Immature natural killer cell (primary cell): ENCODE measurements around the gene RASSF5. TPM values are rescaled to one million over a fixed set of nuclear protein-coding genes. Genes with fewer than 3 reads are reported as not detected.

Experiments
- DNase-seq, 3 donors: peaks; one replicate each; pipeline ENCODE4 v3.0.0; 2022; ENCODE audit warnings: mixed read lengths in 1 of 3
- H3K27ac Mint-ChIP-seq, 6 donors: one replicate each; pipeline ENCODE4 v1.8.0; 2020; ENCODE audit warnings: mixed read lengths in 6 of 6, mild to moderate bottlenecking in 5 of 6, inconsistent platforms in 4 of 6, moderate library complexity in 3 of 6
- H3K27me3 Mint-ChIP-seq, 3 donors: one replicate each; pipeline ENCODE4 v1.8.0; 2020 to 2021; ENCODE audit warnings: low read depth in 3 of 3, mild to moderate bottlenecking in 3 of 3, mixed read lengths in 3 of 3, moderate library complexity in 3 of 3, inconsistent platforms in 1 of 3
- H3K36me3 Mint-ChIP-seq, 3 donors: one replicate each; pipeline ENCODE4 v1.8.0; 2020; ENCODE audit warnings: mixed read lengths in 3 of 3, inconsistent platforms in 2 of 3, mild to moderate bottlenecking in 2 of 3
- H3K4me1 Mint-ChIP-seq, 2 donors: one replicate each; pipeline ENCODE4 v1.8.0; 2020; ENCODE audit warnings: inconsistent platforms in 2 of 2, mild to moderate bottlenecking in 2 of 2, mixed read lengths in 2 of 2, moderate library complexity in 1 of 2
- H3K4me3 Mint-ChIP-seq, 5 donors: one replicate each; pipeline ENCODE4 v1.8.0; 2020; ENCODE audit warnings: mild to moderate bottlenecking in 5 of 5, mixed read lengths in 5 of 5, inconsistent platforms in 3 of 5, moderate library complexity in 3 of 5
- H3K9me3 Mint-ChIP-seq, 6 donors: one replicate each; pipeline ENCODE4 v1.8.0; 2020; ENCODE audit warnings: mild to moderate bottlenecking in 6 of 6, mixed read lengths in 6 of 6, inconsistent platforms in 4 of 6, moderate library complexity in 3 of 6
- polyA plus RNA-seq, 3 donors: library from polyadenylated mRNA; unstranded; fragments of 300-500 nt; fragmentation: Illumina TruSeq; gene quantifications; one replicate each; pipeline ENCODE4 v1.2.3, GENCODE V29; 2021

RASSF5 gene
- polyA plus RNA-seq, 3 donors from 2014 or later: 218 to 459 (median 310) TPM

DNA sequence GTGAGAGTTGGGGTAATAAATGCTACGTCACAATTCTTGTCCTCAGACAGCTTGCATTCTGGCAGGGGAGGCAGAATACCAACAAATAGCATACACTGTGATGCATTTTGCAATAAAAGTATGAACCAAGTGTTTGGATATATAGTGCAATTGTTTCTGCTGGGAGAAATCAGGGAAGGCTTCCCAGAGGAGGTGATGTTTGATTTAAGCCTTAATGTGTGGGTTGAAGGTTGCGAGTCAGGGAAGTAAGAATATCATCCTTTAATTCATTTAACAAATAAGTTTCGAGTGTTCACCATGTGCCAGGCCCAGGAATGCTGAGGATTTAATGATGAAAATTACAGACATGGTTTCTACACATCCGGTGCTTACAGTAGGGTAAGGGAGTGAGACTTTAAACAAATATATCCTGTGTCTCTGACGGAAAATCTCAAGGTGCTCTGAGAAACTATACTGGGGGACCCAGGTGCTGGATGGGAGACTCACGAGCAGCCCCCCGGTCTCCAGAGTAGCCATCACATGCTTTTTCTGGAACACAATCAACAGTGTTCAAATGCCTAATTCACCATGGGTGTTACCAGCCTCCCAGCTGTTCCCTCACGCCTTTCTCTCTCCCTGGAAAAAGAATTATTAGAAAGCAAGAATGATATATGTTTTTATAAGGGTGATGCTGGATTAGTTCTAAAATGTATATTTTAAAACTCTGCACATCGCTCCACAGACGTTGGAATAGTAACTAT is 31.7 kb downstream of the RASSF5 start:
- DNase-seq: no peak
- Mint-ChIP-seq H3K4me3 (no peak overlapping the region), H3K27me3 (peaks cover 2 to 7% (median 2%) of the 10 kb centered on the region in 3 donors), H3K27ac (no peak overlapping the region), H3K36me3 (peaks cover 3 to 4% (median 4%) of the 10 kb centered on the region in 3 donors), H3K4me1 (no peaks in the 10 kb centered on the region), H3K9me3 (peaks cover 0 to 2% (median 0%) of the 10 kb centered on the region in 6 donors)

DNA sequence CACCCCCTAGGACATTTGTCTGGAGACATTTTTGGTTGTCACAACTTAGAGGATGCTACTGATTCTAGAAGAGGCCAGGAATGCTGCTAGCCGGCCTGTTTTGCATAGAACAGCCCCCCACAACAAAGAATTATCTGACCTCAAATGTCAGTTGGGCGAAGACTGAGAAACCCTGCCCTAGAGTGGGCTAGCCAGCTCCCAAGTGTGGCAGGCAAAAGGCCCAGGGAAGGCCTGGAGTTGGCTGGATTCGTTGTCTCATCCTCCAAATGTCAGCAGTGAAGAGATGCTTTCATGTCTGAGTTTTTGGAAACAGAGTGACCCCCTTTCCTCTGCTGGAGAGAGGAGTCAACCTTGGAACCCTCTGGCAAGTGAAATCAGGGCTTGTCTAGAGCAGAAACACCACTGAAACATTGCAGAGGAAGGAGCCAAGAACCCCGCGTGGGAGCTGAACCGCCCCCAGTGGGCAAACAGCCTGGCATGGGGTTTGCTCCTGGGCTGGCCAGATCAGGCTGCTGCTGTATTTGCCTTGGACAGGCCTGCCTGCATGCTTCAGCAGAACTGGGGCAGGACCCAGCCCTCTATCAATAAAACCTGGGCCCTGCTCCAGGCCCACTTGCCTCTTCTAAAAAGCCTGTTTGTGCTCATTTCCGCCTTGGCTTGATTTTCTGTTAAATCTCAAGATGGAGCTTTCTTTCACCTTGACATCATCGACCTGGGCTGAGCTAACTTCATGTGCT is 32.9 kb downstream of the RASSF5 start:
- no peak overlapping the region for H3K27ac Mint-ChIP-seq
- DNase-seq: no peak

DNA sequence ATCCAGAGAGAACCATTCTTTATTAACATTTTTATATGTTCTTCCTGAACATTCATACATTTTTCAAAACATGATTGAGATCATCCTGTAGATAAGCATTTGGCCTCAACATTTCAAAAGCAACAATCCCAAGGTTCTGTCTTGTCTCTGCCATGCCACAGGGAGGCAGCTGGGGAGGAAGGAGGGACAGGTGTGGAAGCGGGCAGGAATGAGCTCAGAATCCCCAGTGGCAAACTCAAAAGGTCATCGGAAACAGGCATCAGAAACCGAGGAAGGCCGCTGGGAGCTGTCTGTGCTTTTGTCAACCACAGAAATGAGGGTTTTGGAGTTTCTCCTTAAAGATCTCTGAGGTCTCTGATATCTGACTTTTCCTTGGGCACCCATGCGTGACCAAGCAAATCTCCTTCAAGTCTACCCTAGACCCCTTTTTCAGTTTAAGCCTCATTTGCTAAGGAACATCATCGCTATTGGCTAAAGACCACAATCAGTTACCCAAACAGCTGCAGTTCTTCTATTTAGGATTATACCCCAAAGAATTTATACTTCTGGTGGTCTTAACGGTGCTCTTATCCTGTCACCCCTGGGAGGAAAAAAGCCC is 34.0 kb downstream of the RASSF5 start:
- H3K27ac Mint-ChIP-seq: no peak overlapping the region

More for the DNA sequence above, 32.9 kb downstream of the RASSF5 start:
- H3K36me3 Mint-ChIP-seq: peaks cover 3 to 4% (median 4%) of the 10 kb centered on the region in 3 donors
- H3K4me1 Mint-ChIP-seq: peaks cover 8 to 9% of the 10 kb centered on the region in 2 donors
- H3K9me3 Mint-ChIP-seq: peaks cover 0 to 2% (median 0%) of the 10 kb centered on the region in 6 donors
- H3K4me3 Mint-ChIP-seq: no peak overlapping the region
- H3K27me3 Mint-ChIP-seq: peaks cover 2 to 8% (median 7%) of the 10 kb centered on the region in 3 donors

DNA sequence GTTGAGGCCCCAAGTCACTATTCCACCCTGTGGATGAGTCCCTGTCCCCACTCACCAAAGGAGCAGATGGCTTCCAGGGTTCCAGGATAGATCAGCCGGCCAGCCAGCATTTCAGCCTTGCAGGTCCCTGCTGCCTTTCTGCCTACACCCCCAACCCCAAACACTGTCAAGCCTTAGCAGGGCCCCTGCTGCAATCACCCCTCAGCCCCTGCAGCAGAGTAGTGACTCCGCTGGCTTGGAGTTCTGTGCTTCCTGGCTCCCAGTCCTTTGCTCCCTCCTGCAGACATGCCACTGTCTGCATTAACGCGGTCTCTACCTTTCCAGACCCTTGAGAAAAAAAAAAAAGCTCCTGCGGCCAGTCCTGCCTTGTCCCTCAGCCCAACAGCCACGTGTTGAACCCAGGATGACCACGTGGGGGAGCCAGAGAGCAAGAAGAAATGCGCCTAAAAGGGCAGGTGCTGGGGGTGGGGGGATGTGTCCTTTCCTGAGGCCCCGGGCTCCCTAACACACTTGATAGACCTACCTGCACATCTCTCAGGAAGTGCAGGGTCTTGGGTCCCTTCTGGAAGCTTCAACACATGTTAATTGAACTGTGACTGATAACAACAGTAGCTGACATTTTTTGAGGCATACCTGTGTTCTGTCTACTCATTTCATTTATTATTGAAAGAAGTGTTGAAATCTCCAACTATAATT is 37.4 kb downstream of the RASSF5 start:
- peak overlapping the region in 3 of 6 donors; percentile 21 to 71 (median 44) for H3K27ac Mint-ChIP-seq
- no peak overlapping the region for H3K4me3 Mint-ChIP-seq
- peaks cover 8 to 18% of the 10 kb centered on the region in 2 donors for H3K4me1 Mint-ChIP-seq
- no peaks in the 10 kb centered on the region for H3K9me3 Mint-ChIP-seq
- H3K27me3 Mint-ChIP-seq: peaks cover 0 to 7% (median 6%) of the 10 kb centered on the region in 3 donors
- DNase-seq: peak; percentile 77 to 81 (median 78)
- no peaks in the 10 kb centered on the region for H3K36me3 Mint-ChIP-seq

More for the DNA sequence above, 34.0 kb downstream of the RASSF5 start:
- H3K4me1 Mint-ChIP-seq: peaks cover 8 to 14% of the 10 kb centered on the region in 2 donors
- no peak for DNase-seq
- H3K36me3 Mint-ChIP-seq: peaks cover 3 to 4% (median 4%) of the 10 kb centered on the region in 3 donors
- no peak overlapping the region for H3K4me3 Mint-ChIP-seq
- H3K27me3 Mint-ChIP-seq: peaks cover 2 to 8% (median 7%) of the 10 kb centered on the region in 3 donors
- H3K9me3 Mint-ChIP-seq: no peaks in the 10 kb centered on the region

DNA sequence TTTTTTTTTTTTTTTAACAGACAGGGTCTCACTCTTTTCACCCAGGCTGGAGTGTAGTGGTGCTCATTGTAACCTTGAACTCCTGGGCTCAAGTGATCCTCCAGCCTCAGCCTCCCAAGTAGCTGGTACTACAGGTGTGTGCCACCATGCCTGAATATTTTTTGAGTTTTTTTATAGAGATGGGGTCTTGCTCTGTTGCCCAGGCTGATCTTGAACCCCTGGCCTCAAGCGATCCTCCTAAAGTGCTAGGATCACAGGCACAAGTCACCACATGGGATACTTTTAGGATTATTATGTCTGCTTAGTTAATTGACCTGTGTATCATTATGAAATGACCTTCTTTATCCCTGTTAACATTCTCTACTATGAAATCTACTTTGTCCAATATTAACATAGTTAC is 38.0 kb downstream of the RASSF5 start:
- no peaks in the 10 kb centered on the region for H3K9me3 Mint-ChIP-seq
- H3K4me3 Mint-ChIP-seq: no peak overlapping the region
- peaks cover 0 to 7% (median 4%) of the 10 kb centered on the region in 3 donors for H3K27me3 Mint-ChIP-seq
- H3K27ac Mint-ChIP-seq: peak overlapping the region in 2 of 6 donors; percentile 44 to 76
- DNase-seq: no peak
- peaks cover 14 to 24% of the 10 kb centered on the region in 2 donors for H3K4me1 Mint-ChIP-seq
- H3K36me3 Mint-ChIP-seq: no peaks in the 10 kb centered on the region

DNA sequence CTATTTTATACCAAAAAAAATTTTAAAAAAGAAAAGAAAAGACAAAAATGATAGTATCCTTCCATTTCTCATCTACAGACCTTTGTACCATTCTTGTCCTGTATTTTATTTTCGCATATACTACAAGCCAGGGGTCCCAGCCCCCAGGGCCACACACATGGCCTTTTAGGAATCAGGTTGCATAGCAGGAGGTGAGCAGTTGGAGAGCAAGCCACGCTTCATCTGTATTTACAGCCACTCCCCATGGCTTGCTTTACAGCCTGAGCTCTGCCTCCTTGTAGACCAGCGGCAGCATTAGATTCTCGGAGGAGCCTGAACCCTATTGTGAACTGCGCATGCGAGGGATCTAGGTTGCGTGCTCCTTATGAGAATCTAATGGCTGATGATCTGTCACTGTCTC is 39.8 kb downstream of the RASSF5 start:
- DNase-seq: no peak
- Mint-ChIP-seq H3K9me3 (no peaks in the 10 kb centered on the region), H3K4me3 (no peak overlapping the region), H3K36me3 (no peaks in the 10 kb centered on the region), H3K4me1 (peaks cover 32 to 42% of the 10 kb centered on the region in 2 donors), H3K27me3 (peaks cover 1 to 8% (median 3%) of the 10 kb centered on the region in 3 donors), H3K27ac (no peak overlapping the region)

DNA sequence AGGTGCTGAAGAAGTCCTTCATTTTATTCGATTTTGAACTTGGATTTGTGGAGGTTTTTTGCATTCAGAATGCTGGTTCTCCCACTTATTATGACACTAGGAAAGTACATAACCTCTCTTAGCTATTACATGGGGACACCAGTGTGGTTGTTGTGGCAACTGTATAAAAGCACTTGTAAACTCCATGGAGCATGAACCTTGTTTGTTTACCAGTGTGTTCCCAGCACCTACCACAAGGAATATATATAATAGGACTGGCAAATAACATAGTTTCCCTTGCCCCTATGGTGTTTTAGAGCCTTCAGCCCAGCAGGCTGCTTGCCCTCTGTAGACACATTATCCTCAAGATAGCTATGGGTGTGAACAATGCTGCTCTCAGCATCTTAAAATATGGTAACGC is 43.1 kb downstream of the RASSF5 start:
- Mint-ChIP-seq H3K4me3 (peak overlapping the region in 1 of 5 donors; percentile 8), H3K27me3 (peaks cover 0 to 4% (median 4%) of the 10 kb centered on the region in 3 donors), H3K9me3 (no peaks in the 10 kb centered on the region), H3K4me1 (peaks cover 58 to 63% of the 10 kb centered on the region in 2 donors), H3K36me3 (no peaks in the 10 kb centered on the region), H3K27ac (peak overlapping the region; percentile 95 to 99 (median 97))
- DNase-seq: no peak

DNA sequence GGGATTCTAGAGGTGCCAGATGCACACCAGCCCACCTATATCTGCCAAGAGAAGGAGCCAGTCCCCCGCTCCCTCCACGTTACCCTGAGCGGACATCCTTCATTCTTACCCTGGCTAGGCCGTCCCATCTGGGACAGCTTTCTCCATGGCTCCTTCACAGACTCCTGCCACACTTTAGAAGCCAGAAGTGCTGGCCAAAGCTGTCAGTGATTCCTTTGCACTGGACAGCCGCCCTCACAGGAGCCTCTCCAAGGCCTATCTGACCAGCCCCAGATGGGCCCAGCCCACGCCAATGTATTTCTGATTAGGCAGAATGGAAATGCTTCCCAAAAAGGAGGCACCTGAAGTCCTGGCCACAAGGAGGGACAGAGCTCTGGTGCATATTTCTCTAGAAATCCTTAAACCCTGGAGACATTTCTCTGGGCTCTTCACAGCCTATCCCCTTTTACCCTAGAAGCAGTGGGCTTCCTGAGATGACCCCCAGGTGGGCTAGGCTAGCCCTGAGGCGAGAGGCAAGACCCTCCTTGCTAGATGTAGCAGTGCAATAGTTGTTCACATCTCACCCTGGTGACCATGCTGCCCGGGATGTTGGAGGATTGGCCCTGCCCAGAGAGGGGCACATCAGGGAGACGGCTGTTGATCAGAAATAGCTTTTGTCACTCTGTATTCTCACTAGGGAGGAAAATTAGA is 44.1 kb downstream of the RASSF5 start:
- peak overlapping the region; percentile 7 to 80 (median 74) for H3K4me3 Mint-ChIP-seq

DNA sequence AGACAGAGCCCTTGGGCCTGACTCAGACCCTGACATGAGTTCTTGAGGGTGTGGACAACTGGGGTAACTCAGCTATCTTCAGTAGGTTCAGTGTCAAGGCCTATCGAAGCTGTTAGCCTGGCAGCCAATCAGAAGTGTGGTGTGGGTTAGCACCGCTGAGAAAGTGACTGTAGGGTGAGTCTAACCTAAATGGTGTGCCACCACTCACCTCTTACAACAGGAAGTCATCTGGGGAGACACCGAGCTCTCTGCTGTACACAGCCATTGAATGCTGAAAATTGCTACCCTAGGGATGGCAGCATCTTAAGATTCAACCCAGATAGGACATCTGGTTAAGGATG is 44.6 kb downstream of the RASSF5 start:
- DNase-seq: peak; percentile 92 to 93 (median 92)
- peaks cover 0 to 14% (median 9%) of the 10 kb centered on the region in 3 donors for H3K27me3 Mint-ChIP-seq
- peak overlapping the region; percentile 36 to 80 (median 74) for H3K4me3 Mint-ChIP-seq
- H3K9me3 Mint-ChIP-seq: no peaks in the 10 kb centered on the region
- peaks cover 72 to 73% of the 10 kb centered on the region in 2 donors for H3K4me1 Mint-ChIP-seq
- H3K27ac Mint-ChIP-seq: peak overlapping the region; percentile 95 to 99 (median 97)
- no peaks in the 10 kb centered on the region for H3K36me3 Mint-ChIP-seq

More for the DNA sequence above, 44.1 kb downstream of the RASSF5 start:
- Mint-ChIP-seq H3K4me1 (peaks cover 68 to 69% of the 10 kb centered on the region in 2 donors), H3K27ac (peak overlapping the region; percentile 95 to 99 (median 97)), H3K27me3 (peaks cover 0 to 9% (median 4%) of the 10 kb centered on the region in 3 donors), H3K9me3 (no peaks in the 10 kb centered on the region), H3K36me3 (no peaks in the 10 kb centered on the region)
- DNase-seq: no peak

DNA sequence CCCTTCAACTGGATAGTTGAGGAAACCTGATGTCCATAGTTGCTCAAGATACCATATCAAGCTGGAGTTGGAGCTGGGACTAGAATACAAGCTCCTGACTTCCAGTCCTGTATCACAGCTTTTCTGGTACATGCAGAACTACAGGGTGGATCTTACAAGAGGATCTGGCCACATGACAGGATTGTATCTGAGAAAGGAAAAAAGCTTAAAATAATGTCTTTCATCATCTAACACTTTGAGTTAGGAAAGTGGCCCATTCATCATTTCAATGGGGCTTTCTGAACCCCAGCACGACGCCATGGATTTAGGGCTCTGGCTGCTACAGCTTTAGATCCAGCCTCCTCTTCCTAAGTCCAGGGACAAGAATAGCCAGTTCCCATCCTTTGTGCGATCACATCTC is 46.9 kb downstream of the RASSF5 start:
- no peak overlapping the region for H3K4me3 Mint-ChIP-seq
- no peaks in the 10 kb centered on the region for H3K9me3 Mint-ChIP-seq
- peak overlapping the region; percentile 66 to 99 (median 97) for H3K27ac Mint-ChIP-seq
- peaks cover 0 to 7% (median 3%) of the 10 kb centered on the region in 3 donors for H3K36me3 Mint-ChIP-seq
- H3K4me1 Mint-ChIP-seq: peaks cover 78 to 81% of the 10 kb centered on the region in 2 donors
- peaks cover 4 to 24% (median 21%) of the 10 kb centered on the region in 3 donors for H3K27me3 Mint-ChIP-seq
- no peak for DNase-seq

DNA sequence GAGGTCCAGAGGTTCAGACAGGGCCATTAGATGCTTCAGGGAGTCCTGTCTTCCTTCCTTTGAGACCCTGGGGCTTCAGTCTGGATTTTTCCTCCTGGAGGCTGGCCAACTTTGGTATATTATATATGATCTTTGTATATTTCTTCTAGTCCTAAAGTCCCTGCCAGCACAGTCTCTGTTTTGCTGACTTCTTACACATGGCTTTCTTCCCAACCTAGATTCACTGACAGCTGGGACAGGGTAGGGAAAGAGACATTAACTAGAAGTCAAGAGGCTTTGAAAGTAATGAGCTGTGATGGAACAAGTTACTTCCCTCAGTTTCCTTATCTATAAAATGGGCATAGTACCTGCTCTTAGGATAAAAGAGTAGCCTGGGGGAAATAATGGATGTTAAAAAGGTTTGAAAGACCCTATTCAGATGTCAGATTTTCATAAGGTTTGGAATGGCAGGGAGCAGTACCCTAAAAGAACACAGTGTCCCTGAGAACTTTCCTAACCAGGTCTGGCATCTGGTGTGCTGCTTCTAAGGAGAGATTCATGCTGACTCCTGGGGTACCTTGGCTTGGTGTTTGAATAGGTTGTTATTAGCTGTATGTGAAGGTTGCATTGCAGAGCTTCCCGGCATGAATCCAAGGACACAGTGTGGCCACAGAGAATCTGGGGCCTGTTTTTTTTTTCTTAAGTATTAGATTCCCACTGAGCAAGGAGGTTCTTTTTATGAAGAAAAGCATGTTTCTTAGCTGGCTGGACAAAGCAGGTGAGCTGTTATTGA is 47.6 kb downstream of the RASSF5 start:
- Mint-ChIP-seq H3K4me3 (peak overlapping the region; percentile 81 to 98 (median 90)), H3K27me3 (peaks cover 4 to 24% (median 21%) of the 10 kb centered on the region in 3 donors), H3K36me3 (peaks cover 2 to 9% (median 3%) of the 10 kb centered on the region in 3 donors), H3K9me3 (no peaks in the 10 kb centered on the region), H3K4me1 (peaks cover 82 to 86% of the 10 kb centered on the region in 2 donors), H3K27ac (peak overlapping the region; percentile 88 to 99 (median 97))
- no peak for DNase-seq

DNA sequence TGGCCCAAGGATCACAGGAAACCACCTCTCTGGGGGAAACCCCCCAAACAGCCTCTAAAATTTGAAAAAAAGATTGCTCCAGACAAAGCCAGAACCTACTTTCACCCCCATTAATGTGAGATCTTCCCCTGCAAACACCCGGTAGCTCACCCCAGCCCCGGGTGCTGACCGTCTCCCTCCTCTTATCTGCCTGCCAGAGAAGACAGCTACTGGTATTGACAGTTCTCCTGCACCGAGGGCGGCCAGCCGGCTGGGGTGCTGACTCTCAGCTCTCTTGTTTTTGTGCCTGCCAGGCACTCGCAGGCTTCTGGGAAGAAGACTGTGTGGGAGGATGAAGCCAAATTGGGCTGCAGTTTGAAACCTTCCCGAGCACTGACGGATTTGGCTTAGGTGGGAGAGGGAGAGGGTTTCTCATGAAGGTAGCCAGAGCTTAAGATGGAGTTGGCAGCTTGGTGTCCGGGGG is 48.2 kb downstream of the RASSF5 start:
- Mint-ChIP-seq H3K4me1 (peaks cover 82 to 86% of the 10 kb centered on the region in 2 donors), H3K27ac (peak overlapping the region; percentile 88 to 99 (median 97)), H3K27me3 (peaks cover 4 to 26% (median 21%) of the 10 kb centered on the region in 3 donors)

More for the DNA sequence above, 48.2 kb downstream of the RASSF5 start:
- peak overlapping the region; percentile 81 to 98 (median 90) for H3K4me3 Mint-ChIP-seq
- peaks cover 3 to 11% (median 3%) of the 10 kb centered on the region in 3 donors for H3K36me3 Mint-ChIP-seq
- DNase-seq: peak; percentile 47 to 61 (median 52)
- H3K9me3 Mint-ChIP-seq: no peaks in the 10 kb centered on the region
